K562 (cell line): ENCODE data around the gene KCNN3. TPM values are rescaled to one million over a fixed set of nuclear protein-coding genes. Genes with fewer than 3 reads are reported as not detected.

Experiments used
- ATAC-seq: fragments of 200-7000 bp; cut with Tn5 transposase; 3 replicates; pipeline ENCODE4 v1.9.1; 2020; ENCODE audit warnings: moderate library complexity
- BruUV-seq: library from RNA; stranded (reverse); fragments of 400-500 nt; replicated peaks from 2 replicates; lab custom pipeline; 2021; lab: Mats Ljungman, UMichigan
- CTCF ChIA-PET: fragments of 300-600 bp; formaldehyde crosslinking; extraction: SDS; loops from one replicate; lab custom pipeline; 2021; ENCODE audit warnings: low intra/inter-chr PET ratio; lab: Yijun Ruan, JAX
- POLR2A ChIA-PET: fragments of 300-600, 350-650 bp; sonication (Branson Sonifier 250); formaldehyde crosslinking; extraction: SDS; loops from one replicate; lab custom pipeline; 2021; ENCODE audit warnings: antibody characterized with exemption, inconsistent platforms; lab: Yijun Ruan, JAX
- DNase-seq, 4 experiments: peaks; one replicate each; pipeline versions ENCODE4 v3.0.0 to v3.0.0-alpha.2; 2011 to 2018; ENCODE audit warnings: low spot score in 3 of 4, mixed read lengths in 3 of 4; ENCODE audit errors: extremely low read depth in 1 of 4
- FAIRE-seq: peaks from 2 replicates; lab custom pipeline; 2011; peaks lifted over from hg19 to GRCh38; lab: Jason Lieb, UNC
- H2AFZ ChIP-seq: 2 replicates; pipeline ENCODE4 v1.6.0; 2011; ENCODE audit warnings: low read depth, low read length, control low read depth, inconsistent platforms
- H3K27ac ChIP-seq: fragments of 200-600 bp; 3 replicates; pipeline ENCODE4 v1.8.0; 2011; ENCODE audit warnings: low read depth, mild to moderate bottlenecking, control low read depth, inconsistent platforms, low read length, moderate library complexity, mixed read lengths; ENCODE audit errors: extremely low read depth
- H3K27me3 ChIP-seq, 2 experiments: fragments of 300-600 bp in 1 of 2; 2 replicates in 1 of 2; 3 replicates in 1 of 2; pipeline versions ENCODE4 v1.6.0 to v1.8.0; 2011; ENCODE audit warnings: inconsistent platforms in 2 of 2, low read length in 2 of 2, mild to moderate bottlenecking in 1 of 2, mixed read lengths in 1 of 2, moderate library complexity in 1 of 2; ENCODE audit not compliant: control insufficient read depth in 2 of 2, insufficient read depth in 2 of 2
- H3K36me3 ChIP-seq: fragments of 300-600 bp; 3 replicates; pipeline ENCODE4 v1.8.0; 2011; ENCODE audit warnings: mild to moderate bottlenecking, low read length, inconsistent platforms; ENCODE audit not compliant: control insufficient read depth, insufficient read depth
- H3K4me1 ChIP-seq, 2 experiments: fragments of 200-600 bp in 1 of 2; replicated peaks in 1 of 2; 2 replicates in 1 of 2; 3 replicates in 1 of 2; pipeline versions ENCODE4 v1.5.1 to v1.8.0; 2011; ENCODE audit warnings: inconsistent platforms in 2 of 2, low read length in 2 of 2, mild to moderate bottlenecking in 1 of 2, mixed read lengths in 1 of 2, moderate library complexity in 1 of 2; ENCODE audit not compliant: control insufficient read depth in 2 of 2, insufficient read depth in 2 of 2
- H3K4me2 ChIP-seq: 2 replicates; pipeline ENCODE4 v1.6.1; 2011; ENCODE audit warnings: low read length, control low read depth, inconsistent platforms, mixed read lengths; ENCODE audit not compliant: insufficient read depth
- H3K4me3 ChIP-seq: fragments of 200-600 bp; sonication (generic), shearing (Covaris generic); 2 replicates; pipeline ENCODE4 v1.5.1; 2016; ENCODE audit warnings: control low read depth, inconsistent platforms
- H3K79me2 ChIP-seq: fragments of 200-600 bp; 3 replicates; pipeline ENCODE4 v1.8.0; 2011; ENCODE audit warnings: low read length, inconsistent platforms; ENCODE audit not compliant: control insufficient read depth, insufficient read depth
- H3K9ac ChIP-seq, 2 experiments: 2 replicates each; pipeline versions ENCODE4 v1.6.0 to v1.6.1; 2011; ENCODE audit warnings: low read depth in 2 of 2, low read length in 2 of 2, control low read depth in 1 of 2, inconsistent platforms in 1 of 2, mild to moderate bottlenecking in 1 of 2, mixed read lengths in 1 of 2; ENCODE audit not compliant: insufficient read depth in 1 of 2
- H3K9me1 ChIP-seq: one replicate; pipeline ENCODE4 v1.6.0; 2011; ENCODE audit warnings: inconsistent platforms, mild to moderate bottlenecking, low read length, moderate library complexity; ENCODE audit not compliant: control insufficient read depth, insufficient read depth
- H3K9me3 ChIP-seq: replicated peaks from 2 replicates; pipeline ENCODE4 v1.5.1; 2011; ENCODE audit warnings: low read depth, low read length, inconsistent platforms; ENCODE audit not compliant: control insufficient read depth, insufficient read depth
- H4K20me1 ChIP-seq: replicated peaks from 2 replicates; pipeline ENCODE4 v1.6.1; 2011; ENCODE audit warnings: low read length, inconsistent platforms, mixed read lengths; ENCODE audit not compliant: control insufficient read depth, insufficient read depth
- C11orf30 ChIP-seq: fragments of 450-650 bp; IDR thresholded peaks from 2 replicates; pipeline ENCODE4 v1.6.1; 2016; ENCODE audit warnings: low read depth, mild to moderate bottlenecking
- CEBPG ChIP-seq, 3 experiments: fragments of 200-800 bp in 1 of 3; sonication (Bioruptor generic) in 1 of 3; sonication (generic) in 1 of 3; formaldehyde crosslinking in 1 of 3; IDR thresholded peaks in 2 of 3; conservative IDR thresholded peaks in 1 of 3; 2 replicates each; pipeline versions ENCODE4 v1.6.1 to v1.8.0; 2016 to 2022; ENCODE audit warnings: missing compliant biosample characterization in 2 of 3, missing genetic modification characterization in 2 of 3, mild to moderate bottlenecking in 1 of 3, missing genetic modification reagents in 1 of 3
- CGGBP1 ChIP-seq: fragments of 250-450 bp; sonication (Bioruptor Pico); IDR thresholded peaks from 2 replicates; pipeline ENCODE4 v1.9.0; 2021; ENCODE audit warnings: mild to moderate bottlenecking
- ETV6 ChIP-seq, 3 experiments: fragments of 150-350 bp in 1 of 3; sonication (generic) in 1 of 3; formaldehyde crosslinking in 1 of 3; IDR thresholded peaks; 2 replicates each; pipeline versions ENCODE4 v1.6.1 to v1.8.0; 2014 to 2022; ENCODE audit warnings: borderline replicate concordance in 2 of 3, low read depth in 2 of 3, antibody characterized with exemption in 1 of 3, low read length in 1 of 3, mild to moderate bottlenecking in 1 of 3, missing genetic modification reagents in 1 of 3
- HMG20A ChIP-seq: fragments of 450-650 bp; formaldehyde crosslinking; conservative IDR thresholded peaks from 2 replicates; pipeline ENCODE4 v1.4.0; 2020; ENCODE audit warnings: mild to moderate bottlenecking, mixed read lengths
- MAFG ChIP-seq: fragments of 450-650 bp; conservative IDR thresholded peaks from 2 replicates; pipeline ENCODE4 v1.6.1; 2016; ENCODE audit warnings: missing genetic modification characterization, missing compliant biosample characterization
- PHB ChIP-seq: fragments of 250-450 bp; sonication (Bioruptor Pico); IDR thresholded peaks from 2 replicates; pipeline ENCODE4 v1.5.0; 2021
- PTBP1 ChIP-seq: fragments of 200-400 bp; formaldehyde crosslinking; IDR thresholded peaks from 2 replicates; pipeline ENCODE4 v1.6.1; 2017; ENCODE audit warnings: low read depth, low read length
- RBM25 ChIP-seq: fragments of 200-400 bp; formaldehyde crosslinking; IDR thresholded peaks from 2 replicates; pipeline ENCODE4 v1.6.1; 2018; ENCODE audit warnings: low read length, low read depth, moderate library complexity; ENCODE audit not compliant: severe bottlenecking
- ZNF311 ChIP-seq: fragments of 250-450 bp; sonication (Bioruptor Pico); IDR thresholded peaks from 2 replicates; pipeline ENCODE4 v1.4.0; 2020; ENCODE audit warnings: mild to moderate bottlenecking, moderate library complexity
- ZNF316 ChIP-seq: fragments of 450-650 bp; IDR thresholded peaks from 2 replicates; pipeline ENCODE4 v1.6.1; 2016
- ZNF699 ChIP-seq: fragments of 250-450 bp; sonication (Bioruptor Pico); IDR thresholded peaks from 2 replicates; pipeline ENCODE4 v1.8.0; 2021; ENCODE audit warnings: mild to moderate bottlenecking, moderate library complexity; ENCODE audit not compliant: insufficient replicate concordance
- WGBS: fragments of 100-300 bp; shearing (Covaris generic); methylation state at CpG from one replicate; pipeline ENCODE4 v1.1.6; 2016; ENCODE audit warnings: low coverage, mixed read lengths; ENCODE audit not compliant: insufficient coverage; ENCODE audit errors: missing lambda C conversion rate; 5-methylcytosine and 5-hydroxymethylcytosine counted together
- in situ Hi-C: fragments of 300-500 bp; cut with MboI; formaldehyde crosslinking; loops from 4 replicates; pipeline ENCODE4 v1.15.0; 2018; ENCODE audit warnings: inconsistent platforms, mixed read lengths
- intact Hi-C: fragments of 100-400 bp; cut with micrococcal nuclease; formaldehyde crosslinking; loops from 2 replicates; pipeline ENCODE4 v1.14.2; 2022
- polyA plus RNA-seq, 8 experiments: library from polyadenylated mRNA; depleted of rRNA in 4 of 8; stranded (reverse) in 5 of 8; unstranded in 3 of 8; fragments of >200 nt; fragmentation: Nextera tagmentation in 2 of 8; fragmentation: Illumina TruSeq in 1 of 8; extraction: Ambion mirVana in 2 of 8; extraction: Trizol in 1 of 8; gene quantifications; 2 replicates each; pipeline versions ENCODE4 v1.2.1 to v1.2.3, GENCODE V29; 2011 to 2014; ENCODE audit warnings: inconsistent platforms in 1 of 8, missing spikeins in 1 of 8
- total RNA-seq, 7 experiments: library from RNA; depleted of rRNA in 6 of 7; stranded (reverse); fragments of >200 nt in 6 of 7; fragmentation: Illumina TruSeq in 2 of 7; extraction: Trizol in 2 of 7; gene quantifications; 2 replicates each; pipeline versions ENCODE4 v1.2.1 to v1.2.3, GENCODE V29; 2011 to 2021; ENCODE audit warnings: low replicate concordance in 1 of 7
- TF ChIP-seq, protein P1 (sequence below): fragments of 250-450 bp; sonication (Bioruptor Pico); IDR thresholded peaks from 2 replicates; pipeline ENCODE4 v1.8.0; 2021; ENCODE audit warnings: mild to moderate bottlenecking, moderate library complexity
- TF ChIP-seq, protein P2 (sequence below): sonication (generic); formaldehyde crosslinking; IDR thresholded peaks from 2 replicates; pipeline ENCODE4 v1.9.0; 2022; ENCODE audit warnings: mild to moderate bottlenecking, missing genetic modification reagents
- TF ChIP-seq, protein P3 (sequence below): fragments of 250-450 bp; sonication (Bioruptor Pico); IDR thresholded peaks from 2 replicates; pipeline ENCODE4 v1.4.0; 2020; ENCODE audit warnings: mild to moderate bottlenecking, moderate library complexity, borderline replicate concordance

KCNN3 gene
- total and polyA plus RNA-seq, 9 of the 15 experiments (the other 6 are each of a cell fraction or from before 2014, with no cell fraction given), result 0.02 to 0.03 TPM; not detected in 7

- TF ChIP-seq ETV6 (IDR thresholded peaks at IDR 0.05; ENCODE audit: borderline replicate concordance in 1 of 2, low read depth in 2 of 2, low read length in 1 of 2) (no peak), ETV6 (CRISPR knock-in tag; IDR thresholded peaks at IDR 0.05; ENCODE audit: borderline replicate concordance) (no peak), RBM25 (no peak), ZNF699 (CRISPR knock-in tag) (no peak)
Measured at GRCh38 chr1:154661110-154661509, 209.0 kb downstream of the KCNN3 start (continued).

GRCh38 chr1:154659823-154660592, 210.1 kb downstream of the KCNN3 start:
- H3K36me3 ChIP-seq, result no peaks in the 10 kb centered on the region
- FAIRE-seq (no peak), DNase-seq (no peak), ATAC-seq (no peak)
- BruUV-seq, result no TSS peak
- WGBS, result 4% methylated on average over 3 of the region's 3 CpGs
- ChIA-PET CTCF (interaction anchor here (0.6 kb wide), 1 partner anchor 52 kb away, joined by 3 read pairs; no protein-coding TSS in a partner anchor), POLR2A (no interaction called here)
- H3K4me3 ChIP-seq, result no peak overlapping the region
- H3K27ac ChIP-seq, result no peak overlapping the region
- intact Hi-C loops, result no loop called here
- H3K79me2 ChIP-seq, result no peaks in the 10 kb centered on the region
- no peak overlapping the region for H3K4me2 ChIP-seq
- H3K9ac ChIP-seq, result no peak overlapping the region
- H3K9me3 ChIP-seq, result no peaks in the 10 kb centered on the region
- H3K9me1 ChIP-seq, result no peaks in the 10 kb centered on the region
- peaks cover 3 to 8% of the 10 kb centered on the region in 2 experiments; a peak in 1 of 5 replicates for H3K27me3 ChIP-seq
- in situ Hi-C loops, result no loop called here
- no peaks in the 10 kb centered on the region for H4K20me1 ChIP-seq
- H3K4me1 ChIP-seq, result no peaks in the 10 kb centered on the region
- no peak overlapping the region for H2AFZ ChIP-seq
- TF ChIP-seq, protein P1, sequence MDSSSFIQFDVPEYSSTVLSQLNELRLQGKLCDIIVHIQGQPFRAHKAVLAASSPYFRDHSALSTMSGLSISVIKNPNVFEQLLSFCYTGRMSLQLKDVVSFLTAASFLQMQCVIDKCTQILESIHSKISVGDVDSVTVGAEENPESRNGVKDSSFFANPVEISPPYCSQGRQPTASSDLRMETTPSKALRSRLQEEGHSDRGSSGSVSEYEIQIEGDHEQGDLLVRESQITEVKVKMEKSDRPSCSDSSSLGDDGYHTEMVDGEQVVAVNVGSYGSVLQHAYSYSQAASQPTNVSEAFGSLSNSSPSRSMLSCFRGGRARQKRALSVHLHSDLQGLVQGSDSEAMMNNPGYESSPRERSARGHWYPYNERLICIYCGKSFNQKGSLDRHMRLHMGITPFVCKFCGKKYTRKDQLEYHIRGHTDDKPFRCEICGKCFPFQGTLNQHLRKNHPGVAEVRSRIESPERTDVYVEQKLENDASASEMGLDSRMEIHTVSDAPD, result no peak
- TF ChIP-seq ZNF311 (CRISPR knock-in tag) (no peak), CEBPG (CRISPR knock-in tag; IDR thresholded peaks at IDR 0.05) (no peak), CEBPG (tag; conservative IDR thresholded peaks at IDR 0.05 in 1 of 2, IDR thresholded peaks at IDR 0.05 in 1 of 2) (peak; percentile 42 to 78; a peak in 3 of 4 replicates), PHB (CRISPR knock-in tag) (no peak), C11orf30 (peak; percentile 70), HMG20A (CRISPR knock-in tag) (no peak), CGGBP1 (no peak), MAFG (tag) (peak; percentile 56; the same call in 1 of the 2 replicates), PTBP1 (no peak), ZNF316 (peak; percentile 79)
- TF ChIP-seq, protein P2, sequence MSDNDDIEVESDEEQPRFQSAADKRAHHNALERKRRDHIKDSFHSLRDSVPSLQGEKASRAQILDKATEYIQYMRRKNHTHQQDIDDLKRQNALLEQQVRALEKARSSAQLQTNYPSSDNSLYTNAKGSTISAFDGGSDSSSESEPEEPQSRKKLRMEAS (CRISPR knock-in tag), result no peak
- TF ChIP-seq, protein P3, sequence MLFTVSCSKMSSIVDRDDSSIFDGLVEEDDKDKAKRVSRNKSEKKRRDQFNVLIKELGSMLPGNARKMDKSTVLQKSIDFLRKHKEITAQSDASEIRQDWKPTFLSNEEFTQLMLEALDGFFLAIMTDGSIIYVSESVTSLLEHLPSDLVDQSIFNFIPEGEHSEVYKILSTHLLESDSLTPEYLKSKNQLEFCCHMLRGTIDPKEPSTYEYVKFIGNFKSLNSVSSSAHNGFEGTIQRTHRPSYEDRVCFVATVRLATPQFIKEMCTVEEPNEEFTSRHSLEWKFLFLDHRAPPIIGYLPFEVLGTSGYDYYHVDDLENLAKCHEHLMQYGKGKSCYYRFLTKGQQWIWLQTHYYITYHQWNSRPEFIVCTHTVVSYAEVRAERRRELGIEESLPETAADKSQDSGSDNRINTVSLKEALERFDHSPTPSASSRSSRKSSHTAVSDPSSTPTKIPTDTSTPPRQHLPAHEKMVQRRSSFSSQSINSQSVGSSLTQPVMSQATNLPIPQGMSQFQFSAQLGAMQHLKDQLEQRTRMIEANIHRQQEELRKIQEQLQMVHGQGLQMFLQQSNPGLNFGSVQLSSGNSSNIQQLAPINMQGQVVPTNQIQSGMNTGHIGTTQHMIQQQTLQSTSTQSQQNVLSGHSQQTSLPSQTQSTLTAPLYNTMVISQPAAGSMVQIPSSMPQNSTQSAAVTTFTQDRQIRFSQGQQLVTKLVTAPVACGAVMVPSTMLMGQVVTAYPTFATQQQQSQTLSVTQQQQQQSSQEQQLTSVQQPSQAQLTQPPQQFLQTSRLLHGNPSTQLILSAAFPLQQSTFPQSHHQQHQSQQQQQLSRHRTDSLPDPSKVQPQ, result no peak
